GM13977 (cell line): ENCODE data around the gene ANXA3.

Experiments used
- DNase-seq: peaks from one replicate; pipeline ENCODE4 v3.0.0; 2012; ENCODE audit warnings: low spot score
- in situ Hi-C: fragments of 300-500 bp; cut with MboI; formaldehyde crosslinking; loops from one replicate; pipeline ENCODE4 v1.12.0; 2022; ENCODE audit warnings: low sequenced_read_pairs, low pct_unique_long_range_greater_than_20kb, mixed read lengths, inconsistent platforms; ENCODE audit not compliant: unreplicated experiment
- TF ChIP-seq, protein P1 (sequence below): IDR thresholded peaks from 2 replicates; pipeline ENCODE4 v1.5.1; 2012; ENCODE audit warnings: mild to moderate bottlenecking, control low read depth; ENCODE audit not compliant: insufficient read depth; ENCODE audit errors: extremely low read depth, missing control alignments

Gene ANXA3

DNA sequence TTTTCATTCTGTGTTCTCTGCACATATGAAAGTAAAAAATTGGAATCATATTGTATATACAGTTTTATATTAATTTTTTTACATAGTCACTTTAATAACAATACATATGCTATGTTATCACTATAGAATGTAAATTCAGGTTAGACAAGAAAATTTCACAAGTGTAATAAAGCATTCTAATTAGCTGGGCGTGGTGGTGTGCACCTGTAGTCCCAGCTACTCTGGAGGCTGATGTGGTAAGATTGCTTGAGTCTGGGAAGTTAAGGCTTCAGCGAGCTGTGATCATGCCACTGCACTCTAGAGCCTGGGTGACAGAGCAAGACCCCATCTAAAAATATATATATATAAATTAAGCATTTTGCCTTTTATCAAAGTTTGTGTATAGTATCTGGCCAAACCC lies 95.7 kb downstream of the ANXA3 start:
- in situ Hi-C loops = no loop called here
- TF ChIP-seq, protein P1, sequence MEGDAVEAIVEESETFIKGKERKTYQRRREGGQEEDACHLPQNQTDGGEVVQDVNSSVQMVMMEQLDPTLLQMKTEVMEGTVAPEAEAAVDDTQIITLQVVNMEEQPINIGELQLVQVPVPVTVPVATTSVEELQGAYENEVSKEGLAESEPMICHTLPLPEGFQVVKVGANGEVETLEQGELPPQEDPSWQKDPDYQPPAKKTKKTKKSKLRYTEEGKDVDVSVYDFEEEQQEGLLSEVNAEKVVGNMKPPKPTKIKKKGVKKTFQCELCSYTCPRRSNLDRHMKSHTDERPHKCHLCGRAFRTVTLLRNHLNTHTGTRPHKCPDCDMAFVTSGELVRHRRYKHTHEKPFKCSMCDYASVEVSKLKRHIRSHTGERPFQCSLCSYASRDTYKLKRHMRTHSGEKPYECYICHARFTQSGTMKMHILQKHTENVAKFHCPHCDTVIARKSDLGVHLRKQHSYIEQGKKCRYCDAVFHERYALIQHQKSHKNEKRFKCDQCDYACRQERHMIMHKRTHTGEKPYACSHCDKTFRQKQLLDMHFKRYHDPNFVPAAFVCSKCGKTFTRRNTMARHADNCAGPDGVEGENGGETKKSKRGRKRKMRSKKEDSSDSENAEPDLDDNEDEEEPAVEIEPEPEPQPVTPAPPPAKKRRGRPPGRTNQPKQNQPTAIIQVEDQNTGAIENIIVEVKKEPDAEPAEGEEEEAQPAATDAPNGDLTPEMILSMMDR = no peak
- no peak for DNase-seq

DNA sequence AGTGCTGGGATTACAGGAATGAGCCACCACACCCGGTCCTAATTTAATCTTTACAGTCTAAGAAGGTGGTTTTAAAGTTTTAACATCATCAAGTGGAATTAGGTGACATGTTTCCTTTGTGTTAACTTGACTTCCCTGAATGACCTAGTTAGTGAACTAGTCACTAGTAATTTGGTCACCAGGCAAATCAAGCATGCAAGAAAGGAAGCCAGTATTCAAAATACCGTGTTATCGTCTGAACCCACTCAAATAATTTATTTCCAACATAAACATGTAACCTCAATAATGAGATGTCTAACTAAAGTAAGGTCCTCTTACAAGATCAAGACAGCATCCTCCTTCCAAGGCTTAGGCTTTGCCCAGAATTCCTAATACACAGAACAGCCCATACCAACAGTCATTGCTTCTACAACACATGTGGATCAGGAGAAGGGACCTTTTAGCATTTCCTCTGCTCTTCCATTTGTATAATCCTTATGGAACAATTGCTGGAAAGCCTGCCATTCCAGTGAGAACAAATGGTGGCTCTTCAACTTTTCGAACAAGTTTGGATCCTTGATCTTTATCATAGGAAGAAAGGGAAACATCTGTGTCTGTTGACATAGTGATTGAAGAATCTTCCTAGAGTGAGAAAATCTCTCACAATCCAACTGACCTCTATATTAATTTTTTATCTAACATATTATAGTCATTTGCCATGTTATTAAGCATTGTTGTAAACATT lies 97.2 kb downstream of the ANXA3 start:
- TF ChIP-seq, protein P1 = no peak
- in situ Hi-C loops = no loop called here
- DNase-seq = no peak

DNA sequence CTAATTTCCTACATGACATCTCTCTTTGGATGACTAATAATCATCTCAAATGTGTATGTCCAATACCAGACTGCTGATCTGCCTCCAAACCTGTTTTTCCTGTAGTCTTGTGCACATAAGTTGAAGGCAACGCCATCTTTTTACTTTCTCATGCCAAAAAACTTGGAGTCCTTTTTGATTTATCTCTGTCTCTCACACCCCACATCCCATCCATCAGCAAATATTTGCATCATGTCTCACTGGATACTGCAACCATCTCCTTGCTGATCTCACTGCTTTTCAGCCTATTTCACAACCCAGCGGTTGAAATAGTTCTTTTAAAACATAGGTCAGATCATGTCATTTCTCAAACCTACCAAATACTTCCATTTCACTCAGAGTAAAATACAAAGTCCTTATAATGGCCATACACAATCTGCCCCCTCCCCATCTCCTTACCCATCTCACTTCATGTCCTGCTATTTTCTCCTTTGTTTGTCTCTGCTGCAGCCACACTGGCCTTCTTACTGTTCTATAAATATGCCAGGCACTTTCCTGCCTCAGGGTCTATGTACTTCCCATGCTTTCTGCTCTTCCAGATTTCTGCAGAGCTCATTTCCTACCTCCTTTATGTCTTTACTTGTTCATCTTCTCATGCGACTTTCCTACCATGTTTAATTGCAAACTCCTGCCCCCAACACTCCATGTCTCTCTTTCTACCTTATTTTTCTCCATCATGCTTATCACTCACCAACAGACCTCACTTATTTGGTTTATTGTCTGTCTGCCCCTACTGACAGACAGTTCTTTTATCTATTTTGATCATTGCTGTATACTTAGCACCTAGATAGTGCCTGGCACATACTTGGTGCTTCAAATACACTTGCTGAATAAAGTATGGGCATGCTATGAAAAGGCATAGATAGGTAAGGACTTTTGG lies 98.8 kb downstream of the ANXA3 start:
- TF ChIP-seq, protein P1 = no peak
- in situ Hi-C loops = no loop called here
- no peak for DNase-seq

DNA sequence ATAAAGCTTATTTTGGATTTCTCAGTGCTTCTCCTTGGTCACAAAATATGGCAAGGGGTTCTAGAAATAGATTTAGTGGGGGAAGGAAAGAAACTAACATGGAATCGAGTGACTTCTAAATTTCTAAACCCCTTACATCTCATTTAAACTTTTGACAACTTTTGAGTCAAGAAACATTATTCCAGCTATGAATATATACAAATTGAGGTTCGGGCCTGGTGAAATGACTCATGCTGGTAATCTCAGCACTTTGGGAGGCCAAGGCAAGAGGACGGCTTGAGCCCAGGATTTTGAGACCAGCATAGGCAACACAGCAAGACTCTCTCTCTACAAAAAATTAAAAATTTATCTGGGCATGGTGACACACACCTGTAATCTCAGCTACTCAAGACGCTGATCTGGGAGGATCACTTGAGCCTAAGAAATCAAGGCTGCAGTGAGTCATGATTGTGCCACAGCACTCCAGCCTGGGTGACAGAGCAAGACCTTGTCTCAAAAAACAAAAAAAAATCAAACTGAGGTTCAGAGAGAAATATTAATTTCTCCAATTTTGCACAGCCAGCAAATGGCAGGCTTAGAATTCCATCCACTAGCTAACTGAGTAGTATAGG lies 99.8 kb downstream of the ANXA3 start:
- in situ Hi-C loops = no loop called here
- TF ChIP-seq, protein P1 = no peak
- no peak for DNase-seq

DNA sequence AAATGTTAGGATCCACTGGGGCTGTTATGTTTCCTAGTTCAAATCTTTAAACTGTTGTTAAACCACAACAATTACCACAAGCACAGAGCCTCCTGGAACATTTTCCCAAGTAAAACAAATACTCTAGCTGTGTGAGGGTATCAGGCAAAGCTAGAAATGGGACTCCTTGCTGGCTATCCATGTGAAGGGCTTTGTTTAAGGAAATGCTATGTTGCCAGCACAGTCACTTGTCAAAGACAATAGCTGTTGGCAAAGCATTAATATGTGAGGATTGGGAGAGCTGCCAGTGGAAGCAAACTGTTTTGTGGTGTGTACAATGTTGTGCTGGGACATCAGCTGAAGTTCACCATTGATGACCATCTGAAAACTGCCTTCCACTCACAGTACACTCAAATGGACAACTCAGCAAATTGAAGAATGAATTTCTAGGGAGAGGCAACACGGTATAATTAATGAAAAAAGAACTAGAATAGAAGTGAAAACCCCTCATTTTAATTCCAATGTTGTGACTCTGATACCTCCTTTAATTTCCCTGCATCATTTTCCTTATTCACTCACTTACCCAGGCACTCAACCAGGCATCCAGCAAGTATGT lies 100.8 kb downstream of the ANXA3 start:
- no peak for DNase-seq
- TF ChIP-seq, protein P1 = no peak
- in situ Hi-C loops = no loop called here

DNA sequence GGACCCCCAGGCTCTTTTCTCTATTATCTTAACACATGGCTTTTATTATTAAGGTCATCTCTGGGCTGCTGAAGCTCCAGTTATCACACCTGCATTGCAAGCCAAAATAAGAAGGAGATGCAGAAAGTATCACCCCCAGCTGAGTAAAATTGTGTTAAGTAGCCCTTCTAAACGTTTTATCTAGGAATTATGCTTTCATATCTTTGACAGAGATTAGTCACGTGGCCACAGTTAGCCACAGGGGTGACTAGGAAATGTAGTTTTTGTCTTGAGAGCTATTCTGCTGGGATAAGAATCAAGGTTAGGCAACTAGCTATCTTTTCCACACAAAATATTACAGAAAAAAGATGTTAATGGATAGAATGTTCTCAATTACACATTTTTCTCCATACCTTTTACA lies 102.1 kb downstream of the ANXA3 start:
- TF ChIP-seq, protein P1 = no peak
- in situ Hi-C loops = no loop called here
- DNase-seq = no peak
